ENCODE results near the gene CFAP52. TPM values are rescaled to one million over a fixed set of nuclear protein-coding genes. Genes with fewer than 3 reads are reported as not detected.

CFAP52 gene
- total and polyA plus RNA-seq, 2 of the 8 experiments (the other 6 are each of a cell fraction or from before 2014, with no cell fraction given) = 0.11 TPM; not detected in 1

- no peak for TF ChIP-seq CHD1 (IDR thresholded peaks at IDR 0.05; ENCODE audit: low read depth, low read length)
- TF ChIP-seq, protein P1, sequence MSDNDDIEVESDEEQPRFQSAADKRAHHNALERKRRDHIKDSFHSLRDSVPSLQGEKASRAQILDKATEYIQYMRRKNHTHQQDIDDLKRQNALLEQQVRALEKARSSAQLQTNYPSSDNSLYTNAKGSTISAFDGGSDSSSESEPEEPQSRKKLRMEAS (IDR thresholded peaks at IDR 0.05) = no peak
- no peak for TF ChIP-seq CBX8 (IDR thresholded peaks at IDR 0.05; ENCODE audit: borderline replicate concordance, low read depth, low read length)
- TF ChIP-seq SAP30 (IDR thresholded peaks at IDR 0.05; ENCODE audit: insufficient read depth, insufficient replicate concordance, low read length) = no peak
- TF ChIP-seq EGR1 (IDR thresholded peaks at IDR 0.05; ENCODE audit: borderline replicate concordance, low read depth, low read length) = no peak
- TF ChIP-seq EZH2 (IDR thresholded peaks at IDR 0.05; ENCODE audit: low read depth, low read length, severe bottlenecking) = no peak
- no peak for TF ChIP-seq KDM5A (IDR thresholded peaks at IDR 0.05; ENCODE audit: low read length)
- TF ChIP-seq TAF7 (optimal IDR thresholded peaks at IDR 0.05; ENCODE audit: borderline replicate concordance, low read depth, low read length) = no peak
Observed at GRCh38 chr17:9636501-9636900, 60.1 kb downstream of the CFAP52 start (continued).

Measured in H1 (cell line).